IgD-negative memory B cell (primary cell): Measurements from ENCODE around the gene CCDC68. TPM values are rescaled to one million over a fixed set of nuclear protein-coding genes. Genes with fewer than 3 reads are reported as not detected.

Experiments used
- H3K27ac Mint-ChIP-seq, 3 donors: one replicate each; pipeline ENCODE4 v1.8.0; 2020 to 2022; ENCODE audit warnings: mild to moderate bottlenecking in 3 of 3, mixed read lengths in 3 of 3, moderate library complexity in 1 of 3
- H3K27me3 Mint-ChIP-seq: one replicate; pipeline ENCODE4 v1.8.0; 2021; ENCODE audit warnings: mixed read lengths
- H3K36me3 Mint-ChIP-seq: one replicate; pipeline ENCODE4 v1.8.0; 2020; ENCODE audit warnings: mild to moderate bottlenecking, mixed read lengths
- H3K4me1 Mint-ChIP-seq, 3 donors: one replicate each; pipeline ENCODE4 v1.8.0; 2020 to 2022; ENCODE audit warnings: mixed read lengths in 3 of 3, mild to moderate bottlenecking in 1 of 3
- H3K4me3 Mint-ChIP-seq, 4 donors: one replicate each; pipeline ENCODE4 v1.8.0; 2020 to 2022; ENCODE audit warnings: mild to moderate bottlenecking in 4 of 4, mixed read lengths in 4 of 4, moderate library complexity in 3 of 4
- H3K9me3 Mint-ChIP-seq, 3 donors: one replicate each; pipeline ENCODE4 v1.8.0; 2020 to 2021; ENCODE audit warnings: mixed read lengths in 3 of 3, mild to moderate bottlenecking in 1 of 3
- polyA plus RNA-seq: library from polyadenylated mRNA; unstranded; fragments of 300-500 nt; fragmentation: Illumina TruSeq; gene quantifications from one replicate; pipeline ENCODE4 v1.2.3, GENCODE V29; 2021

CCDC68 gene
- polyA plus RNA-seq, 1 donor from 2014 or later = not detected

DNA sequence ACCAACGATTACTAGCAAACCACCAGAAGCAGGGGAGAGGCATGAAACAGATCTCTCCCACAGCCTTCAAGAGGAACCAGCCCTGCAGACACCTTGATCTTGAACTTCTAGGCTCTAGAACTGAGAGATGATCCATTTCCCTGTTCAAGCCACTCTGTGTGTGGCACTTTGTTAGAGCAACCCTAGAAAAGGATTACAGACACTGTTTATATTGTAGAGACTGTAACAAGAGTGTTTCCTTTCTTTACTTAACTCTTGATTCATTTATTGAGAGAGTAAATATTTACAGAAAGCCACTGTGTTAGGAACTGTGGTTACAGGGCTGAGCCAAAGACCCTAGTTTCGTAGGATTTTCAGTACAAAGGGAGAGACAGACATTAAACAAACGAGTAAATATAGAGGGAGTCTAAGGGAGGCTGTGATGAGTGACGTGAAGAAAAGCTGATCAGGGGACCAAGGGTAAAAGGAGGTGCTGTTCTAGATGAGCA lies 10.9 kb downstream of the CCDC68 start:
- Mint-ChIP-seq H3K9me3 (no peaks in the 10 kb centered on the region), H3K4me3 (no peak overlapping the region), H3K27me3 (peaks cover 3% of the 10 kb centered on the region), H3K4me1 (peaks cover 7 to 10% (median 8%) of the 10 kb centered on the region in 3 donors), H3K27ac (peak overlapping the region in 1 of 3 donors; percentile 1), H3K36me3 (no peaks in the 10 kb centered on the region)

DNA sequence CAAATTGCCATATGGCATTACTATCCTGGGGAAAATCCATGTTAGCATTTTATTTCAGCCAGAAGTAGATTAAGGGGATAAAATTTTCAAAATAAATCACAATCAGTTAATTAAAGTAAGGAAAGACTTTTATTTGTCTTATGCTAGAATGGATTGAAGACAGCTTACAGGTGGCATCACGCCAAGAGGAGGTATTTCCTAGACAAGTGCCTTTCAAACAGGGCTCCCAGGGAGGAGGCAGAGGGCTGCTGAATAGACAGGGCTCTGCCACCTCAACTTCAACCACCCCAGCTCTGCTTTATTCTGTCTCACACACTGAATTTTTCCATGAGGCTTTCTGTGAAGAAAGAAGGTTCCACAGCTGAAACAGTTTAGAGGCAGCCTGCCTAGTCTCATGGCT lies 12.2 kb downstream of the CCDC68 start:
- Mint-ChIP-seq H3K27me3 (peaks cover 3% of the 10 kb centered on the region), H3K4me1 (peaks cover 7 to 10% (median 8%) of the 10 kb centered on the region in 3 donors), H3K4me3 (no peak overlapping the region), H3K27ac (no peak overlapping the region), H3K9me3 (no peaks in the 10 kb centered on the region), H3K36me3 (no peaks in the 10 kb centered on the region)

DNA sequence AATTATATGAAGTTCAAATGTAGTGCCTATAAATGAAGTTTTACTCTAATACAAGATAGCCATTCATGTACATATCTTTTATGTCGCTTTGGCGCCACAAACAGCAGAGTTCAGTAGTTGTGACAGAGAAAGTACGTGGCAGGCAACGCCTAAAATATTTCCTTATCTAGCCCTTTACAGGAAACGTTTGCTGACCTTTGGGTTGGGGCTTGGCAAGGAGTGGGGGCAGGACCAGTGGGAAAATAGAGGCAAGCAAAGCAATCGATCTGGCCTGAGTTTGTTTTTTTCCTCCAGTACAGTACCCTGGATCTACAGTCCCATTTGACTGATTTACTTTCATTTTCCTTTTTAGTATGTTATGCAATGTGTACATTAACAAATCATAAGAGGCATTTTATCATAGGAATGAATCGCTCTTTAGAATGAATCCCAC lies 13.1 kb downstream of the CCDC68 start:
- Mint-ChIP-seq H3K27me3 (peaks cover 3% of the 10 kb centered on the region), H3K27ac (peak overlapping the region in 2 of 3 donors; percentile 1 to 59), H3K4me3 (peak overlapping the region; percentile 31 to 92 (median 84)), H3K9me3 (no peaks in the 10 kb centered on the region), H3K4me1 (peaks cover 7 to 10% (median 8%) of the 10 kb centered on the region in 3 donors), H3K36me3 (no peaks in the 10 kb centered on the region)

DNA sequence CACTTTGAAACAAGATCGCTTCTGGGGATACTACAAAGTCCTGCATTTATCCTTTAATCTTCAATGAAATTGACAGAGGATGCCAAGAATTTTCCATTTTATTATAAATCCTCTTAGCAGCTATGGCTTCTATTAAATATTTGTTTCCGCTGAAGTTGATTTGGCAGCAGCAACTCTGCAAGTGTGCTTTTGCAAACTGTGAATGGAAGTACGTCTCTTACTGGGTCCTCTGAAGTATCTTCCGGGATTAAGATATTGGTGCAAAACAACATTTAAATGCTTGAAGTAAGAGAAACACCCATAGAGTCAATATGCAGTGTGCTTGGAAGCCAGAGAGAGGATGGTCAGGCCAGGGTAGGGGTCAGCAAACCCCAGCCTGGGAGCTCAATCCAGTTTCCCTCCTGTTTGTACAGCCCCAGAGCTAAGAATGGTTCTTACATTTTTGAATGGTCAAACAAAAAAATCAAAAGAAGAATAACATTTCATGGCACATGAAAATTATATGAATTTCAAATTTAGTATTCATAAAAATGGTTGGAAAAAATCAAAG lies 13.6 kb downstream of the CCDC68 start:
- Mint-ChIP-seq H3K36me3 (no peaks in the 10 kb centered on the region), H3K4me1 (peaks cover 7 to 10% (median 8%) of the 10 kb centered on the region in 3 donors), H3K4me3 (peak overlapping the region; percentile 31 to 92 (median 84)), H3K27ac (peak overlapping the region in 1 of 3 donors; percentile 59), H3K9me3 (no peaks in the 10 kb centered on the region), H3K27me3 (peaks cover 3% of the 10 kb centered on the region)

DNA sequence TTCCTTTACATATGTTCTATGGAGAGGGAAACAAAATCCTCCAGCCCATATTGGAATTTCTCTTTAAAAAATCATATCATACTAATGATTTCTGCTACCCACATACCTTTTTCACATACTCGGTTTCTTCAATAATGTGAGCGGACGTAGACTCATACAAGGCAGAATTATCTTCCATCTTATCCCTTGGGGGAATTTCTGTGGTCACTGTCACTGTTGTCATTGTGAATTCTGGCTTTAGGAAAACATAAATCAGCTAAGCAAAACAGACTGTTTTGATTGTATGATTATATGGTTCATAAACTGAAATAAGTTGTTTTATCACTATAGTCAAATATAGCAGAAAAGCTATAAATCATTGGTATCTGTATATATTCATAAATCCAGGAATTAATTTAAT lies 16.7 kb downstream of the CCDC68 start:
- peaks cover 2% of the 10 kb centered on the region for H3K36me3 Mint-ChIP-seq
- peaks cover 7 to 8% (median 7%) of the 10 kb centered on the region in 3 donors for H3K4me1 Mint-ChIP-seq
- H3K27ac Mint-ChIP-seq = no peak overlapping the region
- H3K27me3 Mint-ChIP-seq = no peaks in the 10 kb centered on the region
- no peak overlapping the region for H3K4me3 Mint-ChIP-seq
- no peaks in the 10 kb centered on the region for H3K9me3 Mint-ChIP-seq

DNA sequence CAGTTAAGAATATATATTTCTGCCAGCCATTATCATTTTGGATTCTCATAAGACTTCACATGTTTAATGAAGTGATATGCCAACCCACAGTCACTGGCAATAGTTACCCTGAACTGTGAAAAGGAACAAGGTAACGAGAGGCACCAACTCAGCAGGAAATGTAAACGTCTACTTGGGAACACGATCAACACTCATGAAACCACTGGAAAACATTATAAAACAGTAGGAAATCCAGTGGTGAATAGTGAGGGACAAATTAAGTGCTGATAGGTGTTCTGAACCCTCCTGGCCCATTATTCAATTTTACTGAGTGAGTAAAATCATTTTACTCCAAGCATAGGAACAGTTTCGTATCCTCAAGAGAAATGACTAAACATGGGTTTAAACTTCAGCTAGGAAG lies 17.1 kb downstream of the CCDC68 start:
- H3K4me1 Mint-ChIP-seq = peaks cover 7 to 8% (median 7%) of the 10 kb centered on the region in 3 donors
- H3K9me3 Mint-ChIP-seq = no peaks in the 10 kb centered on the region
- no peak overlapping the region for H3K27ac Mint-ChIP-seq
- H3K36me3 Mint-ChIP-seq = peaks cover 2% of the 10 kb centered on the region
- no peak overlapping the region for H3K4me3 Mint-ChIP-seq
- no peaks in the 10 kb centered on the region for H3K27me3 Mint-ChIP-seq

DNA sequence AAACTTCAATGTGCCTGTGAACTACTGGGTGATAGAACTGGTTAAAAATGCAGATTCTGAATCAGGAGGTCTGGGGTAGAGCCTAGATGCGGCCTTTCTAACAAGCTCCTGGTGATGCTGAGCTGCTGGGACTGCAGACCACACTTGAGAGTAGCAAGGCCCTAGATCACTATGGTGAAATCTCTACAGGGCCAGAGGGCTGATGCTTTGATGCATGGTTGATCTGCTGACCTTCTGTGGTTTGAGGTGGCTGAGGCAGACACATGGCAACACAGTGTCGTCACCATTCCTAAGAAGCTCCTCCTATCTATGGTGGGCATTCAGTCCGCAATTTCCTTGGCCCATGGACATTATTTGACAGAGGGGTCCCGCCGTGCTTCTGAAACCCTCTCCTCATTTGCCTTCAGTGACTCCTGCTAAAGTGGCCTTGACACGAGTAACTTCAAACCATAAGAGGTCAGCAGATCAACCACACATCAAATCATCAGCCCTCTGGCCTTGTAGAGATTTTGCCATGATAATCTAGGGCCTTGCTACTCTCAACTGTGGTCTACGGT lies 19.8 kb downstream of the CCDC68 start:
- Mint-ChIP-seq H3K4me1 (no peaks in the 10 kb centered on the region), H3K4me3 (no peak overlapping the region), H3K9me3 (no peaks in the 10 kb centered on the region), H3K27ac (no peak overlapping the region), H3K36me3 (peaks cover 2% of the 10 kb centered on the region), H3K27me3 (no peaks in the 10 kb centered on the region)

DNA sequence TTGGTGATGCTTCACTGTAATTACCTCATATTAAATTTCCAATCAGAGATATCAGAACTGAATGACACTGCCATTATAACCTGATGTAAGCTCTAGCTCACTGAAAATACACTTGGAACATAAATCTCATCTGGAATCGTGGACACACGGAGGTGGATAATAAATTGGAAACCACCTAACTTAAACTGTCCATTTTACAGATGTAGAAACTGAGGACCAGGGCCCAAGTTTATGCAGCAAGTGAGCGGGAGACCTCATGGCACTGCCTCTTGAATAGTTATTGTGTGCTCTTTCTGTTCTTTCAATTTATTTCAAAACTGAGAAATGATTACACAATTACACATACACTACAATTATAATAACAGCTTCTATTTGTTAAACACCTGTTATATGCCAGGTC lies 20.8 kb downstream of the CCDC68 start:
- Mint-ChIP-seq H3K36me3 (peaks cover 2% of the 10 kb centered on the region), H3K27me3 (no peaks in the 10 kb centered on the region), H3K9me3 (no peaks in the 10 kb centered on the region), H3K4me1 (no peaks in the 10 kb centered on the region), H3K4me3 (no peak overlapping the region), H3K27ac (no peak overlapping the region)

DNA sequence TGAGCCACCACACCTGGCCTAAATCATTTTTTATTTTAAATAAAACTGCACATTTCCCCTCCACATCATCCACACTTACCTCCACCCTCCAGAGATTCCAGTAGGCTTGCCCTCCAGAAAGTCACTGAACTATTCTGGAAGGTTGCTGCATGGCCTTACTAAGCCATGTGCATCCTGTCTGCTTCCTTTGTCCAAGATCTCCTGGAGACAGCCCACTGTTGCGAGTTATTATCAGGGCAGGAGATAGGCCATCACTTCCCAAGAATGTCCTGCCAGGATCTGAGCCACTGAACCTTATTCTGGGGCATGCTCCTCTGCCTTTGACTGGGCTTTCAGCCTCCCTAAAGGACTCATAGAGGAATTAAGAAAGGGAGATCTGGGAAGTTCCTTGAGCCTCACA lies 26.8 kb downstream of the CCDC68 start:
- no peak overlapping the region for H3K27ac Mint-ChIP-seq
- H3K4me3 Mint-ChIP-seq = no peak overlapping the region
- no peaks in the 10 kb centered on the region for H3K36me3 Mint-ChIP-seq

DNA sequence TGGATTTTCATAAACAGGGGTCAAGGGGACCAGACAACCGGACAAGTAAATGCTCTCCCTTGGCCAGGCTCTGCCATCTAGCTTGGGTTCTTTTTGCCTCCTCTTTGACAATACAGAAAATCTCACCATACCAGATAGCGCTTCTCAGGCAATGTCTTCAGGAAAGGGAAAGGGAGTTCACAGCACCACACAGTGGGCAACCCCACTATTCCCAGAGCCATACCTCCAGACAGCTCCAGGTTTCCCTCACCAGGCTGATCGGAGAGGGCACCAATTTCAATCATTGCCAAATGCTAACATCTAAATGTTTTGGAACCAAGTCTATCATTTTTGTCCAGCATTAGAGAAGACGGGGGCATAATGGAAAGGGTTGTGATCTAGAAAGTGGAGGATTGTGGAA lies 28.1 kb downstream of the CCDC68 start:
- Mint-ChIP-seq H3K4me3 (no peak overlapping the region), H3K27ac (no peak overlapping the region), H3K9me3 (no peaks in the 10 kb centered on the region), H3K36me3 (no peaks in the 10 kb centered on the region), H3K4me1 (no peaks in the 10 kb centered on the region), H3K27me3 (no peaks in the 10 kb centered on the region)

More for the DNA sequence above, 26.8 kb downstream of the CCDC68 start:
- Mint-ChIP-seq H3K9me3 (no peaks in the 10 kb centered on the region), H3K4me1 (no peaks in the 10 kb centered on the region), H3K27me3 (no peaks in the 10 kb centered on the region)

DNA sequence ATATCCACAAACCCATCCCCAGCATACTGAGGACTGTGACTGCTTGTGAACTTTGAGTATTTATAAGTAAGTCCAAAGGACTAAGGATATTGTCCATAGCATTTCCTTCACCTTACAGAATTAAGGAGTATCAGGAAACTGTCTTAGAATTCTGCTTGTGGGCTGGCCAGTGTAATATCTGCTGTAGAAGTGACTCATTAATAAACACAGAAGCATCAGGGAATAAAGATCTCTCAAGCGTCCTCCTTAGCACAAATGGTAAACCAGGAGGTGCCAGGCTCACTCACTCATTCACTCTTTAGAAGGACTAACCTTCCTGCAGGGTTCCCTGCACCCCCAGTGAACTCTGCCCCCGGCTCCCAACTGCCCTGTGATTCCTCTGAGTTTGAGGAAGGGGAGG lies 31.0 kb downstream of the CCDC68 start:
- H3K9me3 Mint-ChIP-seq = no peaks in the 10 kb centered on the region
- H3K27me3 Mint-ChIP-seq = no peaks in the 10 kb centered on the region

DNA sequence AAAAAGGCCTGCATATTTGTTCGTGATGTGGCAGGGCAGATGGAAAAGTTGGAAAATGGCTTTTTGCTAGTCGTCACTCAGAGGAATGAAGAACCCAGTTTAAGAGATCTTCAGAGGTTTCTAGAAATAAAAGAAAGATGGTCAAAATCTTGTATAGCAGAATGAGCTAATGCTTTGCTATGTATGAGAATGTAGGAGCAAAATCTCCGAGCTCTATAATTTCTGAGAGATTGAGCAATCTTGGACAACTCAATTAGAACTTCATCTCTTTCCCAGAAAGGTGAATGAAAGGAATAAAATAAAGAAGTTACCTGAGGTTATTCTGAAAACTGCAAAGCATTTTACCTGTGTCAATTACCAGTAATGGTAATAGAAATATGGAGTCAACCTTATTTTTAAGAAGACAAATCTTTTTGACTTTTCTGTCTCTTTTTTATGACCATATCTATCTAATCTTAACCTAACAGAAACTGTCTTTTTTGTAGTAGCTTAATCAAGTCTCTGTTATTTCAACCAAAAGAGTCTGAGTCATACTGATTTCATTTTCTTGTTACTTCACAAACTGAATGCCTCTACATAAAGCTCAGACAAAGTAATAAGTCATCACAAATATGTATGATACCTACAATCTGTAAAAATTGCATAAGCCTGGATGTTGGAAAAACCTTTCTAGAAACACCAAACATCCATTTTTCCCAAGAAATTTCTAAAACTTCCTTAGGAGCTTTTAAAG lies 32.5 kb downstream of the CCDC68 start:
- Mint-ChIP-seq H3K4me3 (no peak overlapping the region), H3K27ac (no peak overlapping the region), H3K36me3 (no peaks in the 10 kb centered on the region), H3K4me1 (no peaks in the 10 kb centered on the region), H3K27me3 (no peaks in the 10 kb centered on the region), H3K9me3 (peaks cover 0 to 2% (median 0%) of the 10 kb centered on the region in 3 donors)

More for the DNA sequence above, 31.0 kb downstream of the CCDC68 start:
- Mint-ChIP-seq H3K4me3 (no peak overlapping the region), H3K27ac (no peak overlapping the region), H3K4me1 (no peaks in the 10 kb centered on the region), H3K36me3 (no peaks in the 10 kb centered on the region)

DNA sequence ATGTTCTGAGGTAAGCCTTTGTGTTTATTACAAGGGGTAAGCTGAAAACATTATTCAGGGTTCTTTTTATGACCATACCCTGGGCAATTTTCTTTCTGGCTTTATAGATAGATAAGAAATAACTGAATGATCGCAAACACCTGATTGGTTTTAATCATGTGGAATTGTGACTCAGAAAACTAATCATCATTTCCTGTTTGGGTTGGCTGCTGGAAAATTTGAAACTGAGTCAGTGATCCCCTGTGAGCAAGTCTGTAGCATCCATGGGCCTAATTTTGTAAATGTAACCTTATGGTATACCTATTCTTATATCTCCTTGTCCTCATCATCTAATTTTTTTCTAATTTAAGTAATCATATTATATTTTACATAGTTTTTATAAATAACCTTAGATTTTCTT lies 34.3 kb downstream of the CCDC68 start:
- Mint-ChIP-seq H3K9me3 (peaks cover 0 to 2% (median 0%) of the 10 kb centered on the region in 3 donors), H3K4me3 (no peak overlapping the region), H3K27ac (no peak overlapping the region), H3K4me1 (no peaks in the 10 kb centered on the region), H3K36me3 (no peaks in the 10 kb centered on the region), H3K27me3 (no peaks in the 10 kb centered on the region)

DNA sequence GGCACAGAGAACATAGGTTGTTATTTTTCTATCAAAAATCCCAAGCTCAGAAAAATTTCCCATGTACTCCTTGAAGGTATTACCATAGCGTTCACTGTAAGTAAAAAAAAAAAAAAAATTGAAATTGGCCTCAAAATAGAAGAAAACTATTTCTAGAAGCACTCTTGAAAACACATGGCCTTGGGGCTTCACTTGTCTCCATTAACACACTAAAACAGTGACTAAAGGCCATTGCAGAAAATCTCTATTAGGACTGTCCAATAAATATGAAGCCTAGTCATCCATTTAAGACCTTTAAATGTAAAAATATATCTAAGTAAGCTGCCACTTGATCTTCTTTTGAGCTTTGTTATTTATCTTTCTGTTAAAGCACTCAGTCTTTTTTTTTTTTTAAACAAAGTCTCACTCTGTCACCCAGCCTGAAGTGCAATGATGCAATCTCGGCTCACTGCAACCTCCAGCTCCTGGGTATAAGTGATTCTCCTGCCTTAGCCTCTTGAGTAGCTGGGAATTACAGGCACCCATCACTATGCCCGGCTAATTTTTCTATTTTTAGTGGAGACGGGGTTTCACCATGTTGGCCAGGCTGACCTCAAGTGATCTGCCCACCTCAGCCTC lies 35.8 kb downstream of the CCDC68 start:
- Mint-ChIP-seq H3K4me1 (no peaks in the 10 kb centered on the region), H3K9me3 (peaks cover 0 to 3% (median 0%) of the 10 kb centered on the region in 3 donors), H3K4me3 (no peak overlapping the region), H3K27me3 (peaks cover 3% of the 10 kb centered on the region), H3K27ac (no peak overlapping the region), H3K36me3 (no peaks in the 10 kb centered on the region)

DNA sequence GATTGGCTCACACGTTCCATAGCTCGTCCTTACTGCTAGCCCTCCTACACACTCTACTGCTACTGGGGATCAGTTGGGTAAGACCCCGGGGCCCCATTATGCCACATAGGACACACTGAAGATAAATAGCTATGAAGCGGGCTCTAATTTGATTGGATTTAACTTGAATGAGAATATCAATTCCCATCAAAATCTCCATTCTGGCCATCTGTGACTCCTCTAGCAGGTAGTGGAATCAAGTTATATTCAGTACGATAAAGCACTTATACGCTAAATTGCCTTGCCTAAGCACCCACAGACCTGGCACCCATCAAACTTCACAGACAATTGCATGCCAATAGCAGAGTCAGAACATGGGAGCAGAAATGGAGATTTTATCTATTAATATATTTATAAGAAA lies 39.8 kb downstream of the CCDC68 start:
- Mint-ChIP-seq H3K27ac (no peak overlapping the region), H3K27me3 (peaks cover 3% of the 10 kb centered on the region), H3K4me3 (no peak overlapping the region), H3K9me3 (peaks cover 0 to 3% (median 0%) of the 10 kb centered on the region in 3 donors), H3K36me3 (peaks cover 3% of the 10 kb centered on the region), H3K4me1 (peaks cover 0 to 1% (median 0%) of the 10 kb centered on the region in 3 donors)
